Mesenchymal stem cell (in vitro differentiated cells and primary cell): ENCODE data around the gene DENND5B.
A peak's percentile ranks its signal among the peaks of the same experiment; 100 is the strongest.

Experiments used
- DNase-seq: peaks from one replicate; pipeline ENCODE4 v3.0.0-alpha.2; 2013
- H2AFZ ChIP-seq: one replicate; pipeline ENCODE4 v1.6.1; 2013; ENCODE audit warnings: low read depth, mild to moderate bottlenecking, control low read depth, inconsistent platforms, low read length, moderate library complexity
- H2AK5ac ChIP-seq: 2 replicates; pipeline ENCODE4 v1.6.1; 2013; ENCODE audit warnings: low read length, moderate library complexity, mild to moderate bottlenecking, inconsistent platforms; ENCODE audit not compliant: severe bottlenecking
- H2BK120ac ChIP-seq: one replicate; pipeline ENCODE4 v1.6.1; 2013; ENCODE audit warnings: low read depth, mild to moderate bottlenecking, inconsistent platforms, low read length, moderate library complexity
- H2BK12ac ChIP-seq, 2 experiments: one replicate each; pipeline ENCODE4 v1.6.1; 2013; ENCODE audit warnings: inconsistent platforms in 2 of 2, low read length in 2 of 2, mild to moderate bottlenecking in 2 of 2, moderate library complexity in 2 of 2, control low read depth in 1 of 2
- H2BK15ac ChIP-seq: one replicate; pipeline ENCODE4 v1.6.1; 2013; ENCODE audit warnings: mild to moderate bottlenecking, low read depth, inconsistent platforms; ENCODE audit not compliant: poor library complexity, severe bottlenecking
- H2BK5ac ChIP-seq: 2 replicates; pipeline ENCODE4 v1.6.1; 2013; ENCODE audit warnings: low read depth, mild to moderate bottlenecking, low read length, control low read depth, inconsistent platforms; ENCODE audit not compliant: poor library complexity, severe bottlenecking
- H3K14ac ChIP-seq, 2 experiments: one replicate each; pipeline ENCODE4 v1.6.1; 2013; ENCODE audit warnings: inconsistent platforms in 2 of 2, low read length in 2 of 2, control low read depth in 1 of 2, mild to moderate bottlenecking in 1 of 2, moderate library complexity in 1 of 2
- H3K18ac ChIP-seq, 2 experiments: one replicate each; pipeline ENCODE4 v1.6.1; 2013; ENCODE audit warnings: inconsistent platforms in 2 of 2, low read length in 2 of 2, control low read depth in 1 of 2, low read depth in 1 of 2, mild to moderate bottlenecking in 1 of 2
- H3K23ac ChIP-seq, 2 experiments: one replicate each; pipeline ENCODE4 v1.6.1; 2013; ENCODE audit warnings: inconsistent platforms in 2 of 2, low read length in 2 of 2, mild to moderate bottlenecking in 2 of 2, moderate library complexity in 2 of 2, control low read depth in 1 of 2
- H3K27ac ChIP-seq: 2 replicates; pipeline ENCODE4 v1.5.1; 2013; ENCODE audit warnings: mild to moderate bottlenecking, moderate library complexity, low read length, control low read depth, inconsistent platforms; ENCODE audit not compliant: poor library complexity, severe bottlenecking
- H3K27me3 ChIP-seq, 2 experiments: 2 replicates each; pipeline versions ENCODE4 v1.6.1 to v1.7.0; 2013; ENCODE audit warnings: low read length in 2 of 2, mild to moderate bottlenecking in 2 of 2, moderate library complexity in 2 of 2, control low read depth in 1 of 2, inconsistent platforms in 1 of 2; ENCODE audit not compliant: control insufficient read depth in 1 of 2, insufficient read depth in 1 of 2
- H3K36me3 ChIP-seq, 2 experiments: 2 replicates each; pipeline versions ENCODE4 v1.6.1 to v1.7.0; 2013; ENCODE audit warnings: low read length in 2 of 2, control low read depth in 1 of 2, inconsistent platforms in 1 of 2, low read depth in 1 of 2, mild to moderate bottlenecking in 1 of 2; ENCODE audit not compliant: insufficient read depth in 2 of 2, control insufficient read depth in 1 of 2
- H3K4ac ChIP-seq, 2 experiments: one replicate each; pipeline ENCODE4 v1.6.1; 2013; ENCODE audit warnings: inconsistent platforms in 2 of 2, low read length in 2 of 2, mild to moderate bottlenecking in 2 of 2, moderate library complexity in 2 of 2, control low read depth in 1 of 2, low read depth in 1 of 2
- H3K4me1 ChIP-seq: 2 replicates; pipeline ENCODE4 v1.6.1; 2013; ENCODE audit warnings: low read depth, low read length, control low read depth; ENCODE audit not compliant: control insufficient read depth, insufficient read depth
- H3K4me2 ChIP-seq: 2 replicates; pipeline ENCODE4 v1.6.1; 2013; ENCODE audit warnings: low read length, mild to moderate bottlenecking, inconsistent platforms; ENCODE audit not compliant: poor library complexity, severe bottlenecking
- H3K4me3 ChIP-seq, 2 experiments: 2 replicates each; pipeline versions ENCODE4 v1.5.1 to v1.7.0; 2013; ENCODE audit warnings: low read length in 2 of 2, mild to moderate bottlenecking in 2 of 2, control low read depth in 1 of 2, low read depth in 1 of 2; ENCODE audit not compliant: insufficient read depth in 1 of 2
- H3K79me1 ChIP-seq: replicated peaks from 2 replicates; pipeline ENCODE4 v1.6.1; 2013; ENCODE audit warnings: mild to moderate bottlenecking, control low read depth, low read length, inconsistent platforms; ENCODE audit not compliant: poor library complexity, severe bottlenecking
- H3K9ac ChIP-seq: 2 replicates; pipeline ENCODE4 v1.7.0; 2013; ENCODE audit warnings: mild to moderate bottlenecking, low read length, moderate library complexity
- H3K9me3 ChIP-seq: 2 replicates; pipeline ENCODE4 v1.7.0; 2013; ENCODE audit warnings: mild to moderate bottlenecking, low read length; ENCODE audit not compliant: control insufficient read depth
- H4K8ac ChIP-seq: one replicate; pipeline ENCODE4 v1.6.1; 2013; ENCODE audit warnings: inconsistent platforms, mild to moderate bottlenecking, low read length, moderate library complexity
- H4K91ac ChIP-seq: one replicate; pipeline ENCODE4 v1.6.1; 2013; ENCODE audit warnings: mild to moderate bottlenecking, low read length, inconsistent platforms
- WGBS: methylation state at CpG from one replicate; pipeline ENCODE4 v1.1.7; 2013; ENCODE audit warnings: mixed read lengths; 5-methylcytosine and 5-hydroxymethylcytosine counted together

Gene DENND5B

GRCh38 chr12:31362759-31363415 lies 228.0 kb downstream of the DENND5B start:
- no peaks in the 10 kb centered on the region for H3K9me3 ChIP-seq
- peak overlapping the region in 1 of 2 experiments; percentile 57 for H3K14ac ChIP-seq
- no peaks in the 10 kb centered on the region for H3K36me3 ChIP-seq
- peak overlapping the region; percentile 10 to 81 for H3K18ac ChIP-seq
- no peaks in the 10 kb centered on the region for H3K79me1 ChIP-seq
- peak overlapping the region; percentile 8 for H3K4me2 ChIP-seq
- peak overlapping the region; percentile 11 for H2BK120ac ChIP-seq
- no peak overlapping the region for H3K23ac ChIP-seq
- no peak overlapping the region for H2BK15ac ChIP-seq
- H3K9ac ChIP-seq = no peak overlapping the region
- peaks cover 8% of the 10 kb centered on the region for H3K4me1 ChIP-seq
- H3K27me3 ChIP-seq = peaks cover 0 to 3% of the 10 kb centered on the region in 2 experiments
- no peak overlapping the region for H2AK5ac ChIP-seq
- peak overlapping the region; percentile 65 for H2AFZ ChIP-seq
- H2BK5ac ChIP-seq = no peak overlapping the region
- WGBS = 24% methylated on average over 4 of the region's 6 CpGs
- H3K4me3 ChIP-seq = no peak overlapping the region
- H3K4ac ChIP-seq = peak overlapping the region in 1 of 2 experiments; percentile 20
- peak overlapping the region; percentile 66 for H4K8ac ChIP-seq
- DNase-seq = peak; percentile 60
- H3K27ac ChIP-seq = no peak overlapping the region
- H2BK12ac ChIP-seq = peak overlapping the region in 1 of 2 experiments; percentile 59
- H4K91ac ChIP-seq = peak overlapping the region; percentile 14

DNA sequence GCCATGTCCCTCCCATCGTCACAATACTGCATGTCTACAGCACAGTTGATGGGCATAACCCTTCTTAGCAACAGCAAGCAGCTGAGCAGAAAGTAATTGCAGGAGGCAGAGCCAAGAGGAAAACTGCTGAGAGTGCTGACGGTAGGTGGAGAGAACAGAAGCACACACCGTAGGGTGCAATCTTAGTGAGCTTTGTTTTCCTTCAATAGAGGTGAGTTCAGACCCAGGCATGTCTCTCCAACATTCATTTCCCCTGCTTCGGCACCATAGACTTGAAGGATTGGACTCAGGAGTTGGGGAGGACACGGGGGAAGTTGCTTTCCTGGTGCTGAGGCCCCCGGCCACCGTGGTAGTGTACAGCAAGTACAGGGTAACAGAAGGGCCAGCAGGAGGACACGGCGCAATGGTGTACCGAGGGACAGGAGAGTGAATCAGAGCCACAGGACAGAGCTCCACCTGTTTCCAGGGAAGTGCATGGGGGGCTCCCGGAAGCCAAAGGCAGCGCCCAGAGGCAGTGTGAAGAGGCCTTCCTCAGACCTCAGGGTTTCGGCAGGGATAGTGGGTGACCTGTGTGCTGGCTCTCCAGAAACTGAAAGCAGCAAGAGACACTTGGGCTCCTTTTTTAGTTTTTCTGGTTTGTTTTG lies 228.7 kb downstream of the DENND5B start:
- H3K79me1 ChIP-seq = no peaks in the 10 kb centered on the region
- no peaks in the 10 kb centered on the region for H3K9me3 ChIP-seq
- peak overlapping the region; percentile 3 to 81 for H3K18ac ChIP-seq
- no peak overlapping the region for H3K4me3 ChIP-seq
- no peak overlapping the region for H3K23ac ChIP-seq
- H3K27ac ChIP-seq = no peak overlapping the region
- no peak overlapping the region for H3K9ac ChIP-seq
- peak overlapping the region; percentile 88 for H4K8ac ChIP-seq
- H2BK15ac ChIP-seq = no peak overlapping the region
- H2BK120ac ChIP-seq = peak overlapping the region; percentile 11
- H3K4me1 ChIP-seq = peaks cover 8% of the 10 kb centered on the region
- no peak for DNase-seq
- H2AFZ ChIP-seq = peak overlapping the region; percentile 65
- peak overlapping the region; percentile 8 for H3K4me2 ChIP-seq
- peak overlapping the region in 1 of 2 experiments; percentile 29 for H2BK12ac ChIP-seq
- H3K14ac ChIP-seq = peak overlapping the region in 1 of 2 experiments; percentile 16
- peak overlapping the region in 1 of 2 experiments; percentile 53 for H3K4ac ChIP-seq
- WGBS = 48% methylated on average over 13 of the region's 13 CpGs
- no peak overlapping the region for H4K91ac ChIP-seq
- peaks cover 0 to 3% of the 10 kb centered on the region in 2 experiments for H3K27me3 ChIP-seq
- H2AK5ac ChIP-seq = no peak overlapping the region
- H3K36me3 ChIP-seq = no peaks in the 10 kb centered on the region
- H2BK5ac ChIP-seq = no peak overlapping the region

DNA sequence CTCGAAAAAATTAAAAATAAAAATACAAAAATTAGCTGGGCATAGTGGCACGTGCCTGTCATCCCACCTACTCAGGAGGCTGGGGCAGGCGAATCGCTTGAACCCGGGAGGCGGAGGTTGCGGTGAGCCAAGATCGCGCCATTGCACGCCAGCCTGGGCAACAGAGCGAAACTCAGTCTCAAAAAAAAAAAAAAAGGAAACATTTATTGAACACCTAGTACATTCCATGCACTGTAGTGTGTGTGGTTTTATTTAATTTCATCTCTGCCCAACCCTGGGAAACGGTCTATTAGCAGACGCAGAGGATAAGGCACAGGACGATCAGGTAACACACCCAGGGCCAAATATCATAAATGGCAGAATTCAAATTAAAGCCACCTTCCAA lies 229.2 kb downstream of the DENND5B start:
- Histone ChIP-seq H3K9ac (no peak overlapping the region), H2BK12ac (no peak overlapping the region), H2AK5ac (no peak overlapping the region), H2BK15ac (no peak overlapping the region), H3K14ac (no peak overlapping the region), H3K27ac (no peak overlapping the region), H3K4me1 (peaks cover 8% of the 10 kb centered on the region), H2AFZ (no peak overlapping the region), H3K18ac (no peak overlapping the region), H3K4me3 (no peak overlapping the region), H4K91ac (no peak overlapping the region), H2BK5ac (no peak overlapping the region), H3K9me3 (no peaks in the 10 kb centered on the region), H3K79me1 (no peaks in the 10 kb centered on the region), H2BK120ac (no peak overlapping the region), H3K4ac (no peak overlapping the region), H3K36me3 (no peaks in the 10 kb centered on the region), H4K8ac (peak overlapping the region; percentile 52), H3K27me3 (peaks cover 0 to 3% of the 10 kb centered on the region in 2 experiments), H3K23ac (no peak overlapping the region), H3K4me2 (no peak overlapping the region)
- DNase-seq = no peak
- WGBS = 93% methylated on average over 10 of the region's 14 CpGs

DNA sequence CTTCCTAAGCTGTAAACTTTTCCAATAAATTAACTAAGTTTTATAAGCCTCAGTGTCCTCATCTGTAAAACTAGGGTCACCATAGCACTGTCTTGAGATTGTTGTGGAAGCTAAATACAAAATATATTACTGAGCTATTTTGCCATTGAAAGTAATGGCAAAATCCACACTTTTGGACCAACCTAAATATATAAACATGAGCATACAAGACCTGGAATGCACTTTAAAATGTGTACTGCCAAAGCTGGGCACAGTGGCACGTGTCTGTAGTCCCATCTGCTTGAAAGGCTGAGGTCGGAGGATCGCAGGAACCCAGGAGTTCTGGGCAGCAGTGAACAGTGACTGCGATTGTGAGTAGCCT lies 235.2 kb downstream of the DENND5B start:
- Histone ChIP-seq H3K14ac (no peak overlapping the region), H3K18ac (no peak overlapping the region), H2BK120ac (no peak overlapping the region), H2AFZ (no peak overlapping the region), H3K36me3 (no peaks in the 10 kb centered on the region), H3K4ac (no peak overlapping the region), H3K4me3 (no peak overlapping the region), H3K9me3 (no peaks in the 10 kb centered on the region), H3K23ac (no peak overlapping the region), H3K79me1 (no peaks in the 10 kb centered on the region), H2BK12ac (peak overlapping the region in 1 of 2 experiments; percentile 15), H3K27me3 (peaks cover 3 to 4% of the 10 kb centered on the region in 2 experiments), H3K4me1 (no peaks in the 10 kb centered on the region), H2BK5ac (no peak overlapping the region), H2BK15ac (no peak overlapping the region), H3K27ac (no peak overlapping the region), H3K4me2 (no peak overlapping the region), H3K9ac (no peak overlapping the region), H4K8ac (no peak overlapping the region), H4K91ac (no peak overlapping the region), H2AK5ac (no peak overlapping the region)
- DNase-seq = no peak
- WGBS = 50% methylated on average over 3 of the region's 4 CpGs
